Measurements from ENCODE around the gene MGAT3.
"Not testable (repeated sequence)": the region's sequence is repeated elsewhere in the genome, so short reads cannot be mapped to it uniquely, and the experiment has no call there.

Gene MGAT3, protein sequence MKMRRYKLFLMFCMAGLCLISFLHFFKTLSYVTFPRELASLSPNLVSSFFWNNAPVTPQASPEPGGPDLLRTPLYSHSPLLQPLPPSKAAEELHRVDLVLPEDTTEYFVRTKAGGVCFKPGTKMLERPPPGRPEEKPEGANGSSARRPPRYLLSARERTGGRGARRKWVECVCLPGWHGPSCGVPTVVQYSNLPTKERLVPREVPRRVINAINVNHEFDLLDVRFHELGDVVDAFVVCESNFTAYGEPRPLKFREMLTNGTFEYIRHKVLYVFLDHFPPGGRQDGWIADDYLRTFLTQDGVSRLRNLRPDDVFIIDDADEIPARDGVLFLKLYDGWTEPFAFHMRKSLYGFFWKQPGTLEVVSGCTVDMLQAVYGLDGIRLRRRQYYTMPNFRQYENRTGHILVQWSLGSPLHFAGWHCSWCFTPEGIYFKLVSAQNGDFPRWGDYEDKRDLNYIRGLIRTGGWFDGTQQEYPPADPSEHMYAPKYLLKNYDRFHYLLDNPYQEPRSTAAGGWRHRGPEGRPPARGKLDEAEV

DNA sequence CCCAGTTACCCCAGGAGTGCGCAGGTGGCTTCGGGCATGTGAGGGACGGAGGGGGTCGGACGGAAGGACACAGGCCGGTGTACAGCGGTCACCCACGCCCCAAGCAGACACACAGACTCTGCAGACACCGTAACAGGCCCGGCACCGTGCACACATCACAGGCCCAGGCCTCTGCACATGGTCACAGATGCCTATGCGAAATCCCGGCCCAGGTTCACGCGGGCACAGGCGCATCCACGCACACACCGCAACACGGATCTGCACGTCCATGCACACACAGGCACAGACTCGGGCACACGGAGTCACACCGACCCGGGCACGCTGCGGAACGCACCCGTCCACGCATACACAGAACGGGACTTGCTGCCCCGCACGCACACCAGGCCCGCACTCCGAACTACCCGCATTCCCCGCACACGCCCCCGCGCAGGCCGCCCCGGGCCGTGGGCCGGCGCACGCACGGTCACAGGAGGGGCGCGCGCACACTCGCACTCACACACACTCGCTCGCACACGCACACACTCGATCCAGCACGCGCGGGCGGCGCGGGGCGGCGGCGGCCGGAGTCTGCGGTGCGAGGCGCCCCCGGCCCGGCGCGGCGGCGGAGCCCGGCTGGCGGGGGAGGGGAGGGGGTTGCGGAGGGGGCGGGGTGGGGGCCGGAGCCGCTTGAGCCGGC is at the start of gene MGAT3:
TSS of gene MGAT3 (plus strand) at position 491 of the 676 bp plus-strand sequence. CDS start 30,336 bp downstream, outside the sequence.
- no peak for DNase-seq

DNA sequence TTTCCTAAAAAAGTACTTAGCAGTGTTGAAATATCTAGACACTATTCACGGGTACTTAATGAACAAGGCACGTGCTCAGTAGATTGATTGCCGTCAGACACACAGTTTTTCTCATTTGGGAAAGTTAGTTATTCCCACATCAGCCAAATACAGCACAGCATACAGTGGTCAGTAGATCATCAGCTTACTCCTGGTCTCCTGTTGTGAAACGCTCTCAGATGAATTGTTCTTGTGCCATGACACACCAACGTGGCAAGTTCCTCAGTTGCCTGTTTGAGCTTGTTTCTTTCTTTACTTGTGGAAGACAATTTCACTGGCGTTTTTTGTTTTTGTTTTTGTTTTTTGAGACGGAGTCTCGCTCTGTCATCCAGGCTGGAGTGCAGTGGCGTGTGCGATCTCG is 48.6 kb upstream of the MGAT3 start:
- DNase-seq, result no peak

DNA sequence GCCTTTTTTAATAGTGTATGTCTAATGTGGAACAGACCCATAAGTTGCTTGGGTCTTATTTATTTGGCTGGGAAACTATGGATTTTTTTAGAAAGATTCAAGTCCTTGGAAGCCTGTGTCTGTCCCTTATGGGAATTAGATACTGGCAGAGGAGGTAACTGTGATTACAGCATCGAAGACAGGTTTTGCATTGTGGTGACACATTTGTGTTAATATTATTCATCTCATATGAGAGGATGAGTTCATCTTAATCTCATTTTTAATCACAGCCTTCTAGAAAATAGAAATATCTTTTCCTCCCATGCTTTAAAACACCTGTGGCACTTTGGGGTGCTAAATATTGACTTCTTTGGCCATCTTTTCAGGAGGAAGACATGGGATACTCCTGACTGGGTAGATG is 48.0 kb upstream of the MGAT3 start:
- DNase-seq, result no peak

DNA sequence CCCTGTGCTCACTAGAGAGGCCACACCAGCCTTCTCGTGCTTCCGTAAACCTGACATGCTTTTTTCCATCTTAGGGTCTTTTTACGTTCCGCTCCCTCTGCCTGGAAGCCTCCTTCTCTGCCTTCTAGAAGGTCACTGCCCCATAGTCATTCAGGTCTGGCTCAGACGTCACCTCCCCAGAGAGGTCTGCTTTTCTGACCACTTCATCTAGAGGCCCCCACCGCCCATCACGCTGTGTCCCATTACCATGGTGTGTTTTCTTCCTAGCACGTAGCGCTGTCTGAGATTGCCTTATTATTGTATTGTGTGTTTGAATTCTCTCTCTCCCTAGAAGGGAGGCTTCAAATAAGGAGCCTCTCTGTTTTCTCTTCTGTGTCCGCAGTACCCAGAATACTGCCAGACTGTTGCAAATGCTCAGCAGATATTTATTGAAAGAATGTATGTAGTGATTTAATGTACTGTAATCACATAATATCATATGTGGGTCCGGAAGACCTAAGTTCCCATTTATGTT is 47.2 kb upstream of the MGAT3 start:
- DNase-seq, result no peak

DNA sequence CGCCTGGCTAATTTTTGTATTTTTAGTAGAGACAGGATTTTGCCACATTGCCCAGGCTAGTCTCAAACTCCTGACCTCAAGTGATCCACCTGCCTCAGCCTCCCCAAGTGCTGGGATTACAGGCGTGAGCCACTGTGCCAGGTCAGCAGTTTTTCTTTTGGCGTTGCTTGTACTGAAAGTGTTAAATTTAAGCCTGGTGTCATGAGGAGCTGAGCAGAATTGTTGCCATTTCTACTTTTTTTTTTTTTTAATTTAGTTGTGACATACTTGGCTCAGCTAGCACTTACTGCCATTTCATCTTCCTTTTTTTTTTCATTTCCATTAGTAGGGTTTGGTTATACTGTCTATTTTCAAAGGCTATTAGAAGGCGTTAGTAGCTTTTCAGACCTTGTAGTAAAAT is 46.5 kb upstream of the MGAT3 start:
- DNase-seq, result no peak

DNA sequence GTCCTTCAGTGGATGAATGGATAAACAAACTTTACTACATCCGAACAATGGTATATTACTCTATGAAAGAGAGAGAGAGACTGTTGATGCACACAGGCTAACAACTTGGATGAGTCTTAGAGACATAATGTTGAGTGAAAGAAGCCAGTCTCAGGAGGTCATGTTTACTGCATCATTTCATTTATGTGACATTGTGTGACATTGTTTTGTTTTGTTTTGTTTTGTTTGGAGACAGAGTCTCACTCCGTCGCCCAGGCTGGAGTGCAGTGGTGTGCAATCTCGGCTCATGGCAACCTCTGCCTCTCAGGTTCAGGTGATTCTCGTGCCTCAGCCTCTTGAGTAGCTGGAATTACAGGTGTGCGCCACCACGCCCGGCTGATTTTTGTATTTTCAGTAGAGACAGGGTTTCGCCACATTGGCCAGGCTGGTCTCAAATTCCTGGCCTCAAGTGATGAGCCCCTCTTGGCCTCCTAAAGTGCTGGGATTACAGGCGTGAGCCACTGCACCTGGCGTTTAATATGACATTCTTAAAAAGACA is 44.9 kb upstream of the MGAT3 start:
- DNase-seq, result not testable (repeated sequence)

DNA sequence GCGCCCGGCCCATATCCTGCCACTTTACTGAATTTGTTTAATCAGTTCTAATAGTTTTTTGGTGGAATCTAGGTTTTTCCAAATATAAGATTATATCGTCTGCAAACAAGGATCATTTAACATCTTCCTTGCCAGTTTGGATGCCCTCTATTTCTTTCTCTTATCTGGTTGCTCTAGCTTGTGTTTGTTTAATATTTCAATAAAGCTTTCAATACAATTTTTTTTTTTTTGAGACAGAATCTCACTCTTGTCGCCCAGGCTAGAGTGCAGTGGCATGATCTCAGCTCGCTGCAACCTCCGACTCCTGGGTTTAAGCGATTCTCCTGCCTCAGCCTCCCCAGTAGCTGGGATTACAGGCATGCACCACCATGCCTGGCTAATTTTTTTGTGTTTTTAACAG is 43.6 kb upstream of the MGAT3 start:
- DNase-seq, result not testable (repeated sequence)

DNA sequence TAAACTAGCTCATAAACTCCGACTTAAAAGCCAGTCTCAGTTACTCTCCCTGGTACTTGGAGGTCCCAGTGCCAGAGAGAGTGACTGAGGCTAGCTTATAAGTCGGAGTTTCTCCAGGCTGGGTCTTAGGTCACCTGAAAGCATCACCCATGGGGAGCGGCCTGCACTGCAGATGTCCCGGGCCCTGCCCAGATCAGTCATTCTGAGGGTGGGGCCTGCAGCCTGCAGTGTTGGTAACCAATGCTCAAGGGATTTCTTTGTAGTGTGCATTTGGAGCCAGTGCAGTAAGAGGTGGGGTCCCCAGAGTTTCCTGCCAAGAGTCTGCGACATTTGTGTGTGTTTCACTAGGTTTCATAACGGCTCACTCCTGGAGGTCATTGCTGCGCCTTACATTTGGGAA is 42.4 kb upstream of the MGAT3 start:
- DNase-seq, result no peak

DNA sequence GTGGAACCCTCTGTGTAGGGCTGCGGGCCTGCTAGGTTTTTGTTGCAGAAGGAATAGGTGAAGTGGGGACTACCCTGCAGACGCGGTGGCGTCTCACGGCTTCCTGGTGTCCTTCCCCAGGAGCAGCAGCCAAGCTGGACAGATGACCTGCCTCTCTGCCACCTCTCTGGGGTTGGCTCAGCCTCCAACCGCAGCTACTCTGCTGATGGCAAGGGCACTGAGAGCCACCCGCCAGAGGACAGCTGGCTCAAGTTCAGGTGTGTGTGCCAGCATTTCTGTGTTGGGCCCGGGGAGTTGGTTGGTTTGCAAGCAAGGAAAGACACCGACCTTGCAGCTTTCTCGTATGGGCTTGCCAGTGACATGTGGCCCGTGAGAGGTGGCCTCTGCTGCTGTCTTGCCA is 41.9 kb upstream of the MGAT3 start:
- DNase-seq, result no peak

DNA sequence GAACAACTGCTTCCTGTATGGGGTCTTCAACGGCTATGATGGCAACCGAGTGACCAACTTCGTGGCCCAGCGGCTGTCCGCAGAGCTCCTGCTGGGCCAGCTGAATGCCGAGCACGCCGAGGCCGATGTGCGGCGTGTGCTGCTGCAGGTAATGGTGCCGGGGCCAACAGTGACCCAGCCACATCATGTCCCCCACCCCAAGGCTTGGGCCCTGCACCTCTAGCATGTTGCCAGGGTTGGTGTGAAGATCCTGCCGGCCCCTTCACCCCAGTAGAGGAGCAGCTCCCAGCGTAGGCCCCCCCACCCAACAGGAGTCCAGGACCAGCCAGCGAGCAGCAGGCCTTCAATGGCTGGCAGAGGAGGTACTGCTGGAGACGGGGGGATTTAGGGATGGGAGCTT is 41.3 kb upstream of the MGAT3 start:
- DNase-seq, result no peak

DNA sequence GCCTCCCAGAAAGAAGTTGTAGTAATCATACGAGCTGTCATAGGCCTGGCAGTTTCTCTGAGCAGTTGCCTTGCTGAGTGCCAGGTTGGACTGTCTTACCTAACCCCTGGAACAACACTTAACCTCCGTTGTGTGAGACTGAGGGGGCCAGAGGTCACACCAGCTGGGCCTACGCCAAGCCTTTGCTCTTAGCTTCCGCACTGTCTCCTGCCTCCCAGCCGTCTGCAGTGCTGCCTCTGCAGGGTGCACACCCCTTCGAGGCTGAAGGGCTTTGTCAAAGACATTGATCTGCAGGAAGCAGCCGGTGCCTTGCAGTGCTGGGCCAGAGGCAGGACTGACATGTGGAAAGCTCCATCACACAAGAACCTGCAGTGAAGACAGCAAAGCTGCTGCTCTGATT is 40.5 kb upstream of the MGAT3 start:
- no peak for DNase-seq

DNA sequence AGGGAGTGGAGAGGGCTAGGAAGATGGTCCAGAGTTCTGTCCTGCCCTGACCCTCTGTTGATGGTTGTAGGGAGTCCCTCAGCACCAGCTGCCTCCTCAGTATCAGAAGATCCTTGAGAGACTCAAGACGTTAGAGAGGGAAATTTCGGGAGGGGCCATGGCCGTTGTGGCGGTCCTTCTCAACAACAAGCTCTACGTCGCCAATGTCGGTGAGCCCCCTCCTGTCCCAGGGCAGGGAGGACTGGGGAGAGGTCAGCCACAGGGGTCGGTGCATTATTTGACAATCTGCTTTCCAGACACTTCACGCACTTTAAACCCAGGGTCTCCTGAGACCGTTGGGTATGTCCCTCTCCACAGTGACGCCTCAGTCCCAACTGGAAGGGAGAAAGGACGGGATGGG is 39.2 kb upstream of the MGAT3 start:
- DNase-seq, result no peak

DNA sequence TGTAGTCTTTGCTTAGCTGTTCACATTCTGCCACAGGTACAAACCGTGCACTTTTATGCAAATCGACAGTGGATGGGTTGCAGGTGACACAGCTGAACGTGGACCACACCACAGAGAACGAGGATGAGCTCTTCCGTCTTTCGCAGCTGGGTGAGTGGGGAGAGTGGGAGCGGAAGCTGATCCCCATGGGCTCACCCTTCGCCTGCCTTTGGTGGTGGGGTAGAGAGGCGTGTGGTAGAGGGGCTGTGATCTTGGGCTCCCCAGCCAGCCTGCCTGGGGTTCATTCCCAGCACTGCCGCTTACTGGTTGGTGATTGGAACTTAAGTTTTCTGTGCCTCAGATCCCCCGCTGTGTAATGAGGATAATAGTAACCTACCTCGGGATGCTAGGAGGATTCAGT is 38.1 kb upstream of the MGAT3 start:
- DNase-seq, result no peak

DNA sequence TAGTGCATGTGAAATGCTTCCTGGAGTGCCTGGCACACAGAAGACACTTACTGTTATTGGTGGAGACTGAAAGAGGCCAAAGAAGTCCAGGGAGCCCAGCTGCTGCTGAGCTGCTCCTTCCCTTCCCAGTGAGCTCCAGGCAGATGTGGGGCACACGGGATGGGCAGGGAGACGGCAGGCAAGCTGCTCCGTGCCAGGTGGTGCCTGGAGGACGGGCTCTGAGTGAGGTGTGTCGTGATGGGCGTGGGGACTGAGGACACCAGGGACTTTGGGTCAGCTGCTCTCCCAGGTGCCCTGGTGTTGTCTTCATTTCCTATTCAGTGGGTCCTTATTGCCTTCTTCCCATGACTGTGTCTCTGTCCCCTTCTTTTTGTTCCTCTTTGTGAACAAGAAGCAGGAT is 37.7 kb upstream of the MGAT3 start:
- no peak for DNase-seq

DNA sequence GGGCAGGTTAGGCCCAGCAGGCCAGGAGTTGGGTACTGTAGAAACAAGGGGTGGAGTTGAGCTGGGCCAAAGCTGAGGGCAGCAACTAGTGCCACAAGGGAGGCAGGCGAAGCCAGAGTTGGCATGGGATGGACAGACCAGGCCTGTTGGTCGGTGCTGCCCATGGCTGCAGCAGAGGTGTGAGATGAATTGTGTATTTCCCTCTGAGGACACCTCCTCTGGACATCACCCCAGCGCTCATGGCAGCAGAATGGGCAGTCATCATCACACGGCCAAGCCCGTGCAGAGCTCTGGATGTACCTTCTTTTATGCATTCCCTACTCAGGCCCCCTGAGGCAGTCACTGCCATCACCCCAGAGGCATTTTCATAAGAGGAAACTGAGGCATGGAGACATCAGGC is 36.9 kb upstream of the MGAT3 start:
- no peak for DNase-seq

DNA sequence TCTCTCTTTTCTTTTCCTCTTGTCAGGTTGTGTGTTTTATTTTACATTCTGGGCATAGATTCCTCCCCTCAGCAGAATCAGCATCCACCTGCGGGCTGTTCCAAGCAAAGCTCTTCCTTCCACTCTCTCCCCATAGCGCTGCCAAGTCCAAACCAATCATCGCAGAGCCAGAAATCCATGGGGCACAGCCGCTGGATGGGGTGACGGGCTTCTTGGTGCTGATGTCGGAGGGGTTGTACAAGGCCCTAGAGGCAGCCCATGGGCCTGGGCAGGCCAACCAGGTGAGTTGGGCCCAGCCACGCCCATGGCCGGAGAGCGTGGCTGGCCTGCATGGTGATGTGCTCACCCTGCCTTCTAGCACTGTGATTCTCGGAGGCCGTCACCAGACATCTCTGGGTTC is 35.1 kb upstream of the MGAT3 start:
- no peak for DNase-seq

DNA sequence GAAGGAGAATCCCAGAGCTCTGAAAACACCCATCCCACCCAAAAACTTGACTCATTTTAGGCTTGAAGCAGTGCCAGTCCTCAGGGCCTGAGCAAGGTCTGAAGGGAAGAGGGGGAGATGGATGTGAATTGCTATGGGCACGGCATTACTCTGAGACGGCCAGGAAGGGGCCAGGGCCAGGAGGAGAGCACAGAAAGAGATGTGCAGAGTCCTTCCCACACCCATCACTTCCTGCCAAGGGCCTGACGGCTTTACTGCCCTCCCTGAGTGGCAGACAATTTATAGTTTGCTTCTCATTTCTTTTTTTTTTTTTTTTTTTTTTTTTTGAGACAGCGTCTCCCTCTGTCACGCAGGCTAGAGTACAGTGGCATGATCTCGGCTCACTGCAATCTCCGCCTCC is 34.7 kb upstream of the MGAT3 start:
- no peak for DNase-seq

DNA sequence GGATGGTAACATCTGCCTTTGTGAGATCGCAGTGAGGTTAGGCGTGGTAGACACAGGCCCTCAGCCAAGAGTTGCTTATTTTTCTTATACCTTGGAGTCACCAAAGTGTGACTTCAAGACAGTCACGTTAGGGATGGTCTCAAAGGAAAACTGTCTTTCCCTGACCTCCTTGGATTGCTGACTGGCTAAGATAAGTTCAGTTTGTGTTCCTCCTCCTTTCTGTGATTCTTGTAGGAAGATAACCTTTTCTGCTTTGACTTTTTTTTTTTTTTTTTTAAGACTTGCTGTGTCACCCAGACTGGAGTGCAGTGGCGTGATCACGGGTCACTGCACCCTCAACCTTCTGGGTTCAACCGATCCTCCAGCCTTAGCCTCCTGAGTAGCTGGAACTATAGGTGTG is 34.1 kb upstream of the MGAT3 start:
- DNase-seq, result no peak

DNA sequence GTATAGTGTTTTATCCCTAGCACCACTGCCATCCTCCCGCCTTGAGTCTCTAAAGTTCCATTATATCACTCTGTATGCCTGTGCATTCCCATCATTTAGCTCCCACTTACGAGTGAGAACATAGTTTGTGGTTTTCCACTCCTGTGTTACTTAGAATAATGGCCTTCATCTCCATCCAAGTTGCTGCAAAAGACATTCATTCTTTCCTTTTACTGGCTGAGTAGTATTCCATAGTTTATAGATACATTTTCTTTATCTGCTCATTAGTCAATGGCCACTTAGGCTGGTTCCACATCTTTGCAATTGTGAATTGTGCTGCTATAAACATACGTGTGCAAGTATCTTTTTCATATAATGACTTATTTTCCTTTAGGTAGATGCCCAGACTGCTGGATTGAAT is 32.8 kb upstream of the MGAT3 start:
- DNase-seq, result no peak

DNA sequence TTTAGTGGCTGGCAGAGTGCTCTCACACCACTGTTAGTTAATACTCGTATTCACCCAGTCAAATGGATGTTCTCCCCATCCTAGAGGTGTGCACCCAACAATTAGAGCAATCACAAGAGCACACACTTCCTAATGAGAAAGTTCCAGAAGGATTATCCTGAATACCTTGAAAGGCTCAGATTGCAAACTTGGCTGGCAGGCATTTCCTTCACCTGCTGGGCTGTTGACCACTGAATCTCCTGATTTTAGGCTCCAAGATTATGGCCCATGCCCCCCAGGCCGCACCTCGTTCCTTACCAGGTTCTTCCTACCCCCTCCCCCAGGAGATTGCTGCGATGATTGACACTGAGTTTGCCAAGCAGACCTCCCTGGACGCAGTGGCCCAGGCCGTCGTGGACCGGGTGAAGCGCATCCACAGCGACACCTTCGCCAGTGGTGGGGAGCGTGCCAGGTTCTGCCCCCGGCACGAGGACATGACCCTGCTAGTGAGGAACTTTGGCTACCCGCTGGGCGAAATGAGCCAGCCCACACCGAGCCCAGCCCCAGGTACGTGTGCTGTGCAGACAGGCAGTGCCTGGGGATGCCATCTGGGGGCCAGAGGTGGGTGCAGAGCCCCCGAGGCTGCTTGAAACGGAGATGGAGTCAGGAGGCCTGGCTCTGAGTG is 30.3 kb upstream of the MGAT3 start:
- DNase-seq, result no peak

DNA sequence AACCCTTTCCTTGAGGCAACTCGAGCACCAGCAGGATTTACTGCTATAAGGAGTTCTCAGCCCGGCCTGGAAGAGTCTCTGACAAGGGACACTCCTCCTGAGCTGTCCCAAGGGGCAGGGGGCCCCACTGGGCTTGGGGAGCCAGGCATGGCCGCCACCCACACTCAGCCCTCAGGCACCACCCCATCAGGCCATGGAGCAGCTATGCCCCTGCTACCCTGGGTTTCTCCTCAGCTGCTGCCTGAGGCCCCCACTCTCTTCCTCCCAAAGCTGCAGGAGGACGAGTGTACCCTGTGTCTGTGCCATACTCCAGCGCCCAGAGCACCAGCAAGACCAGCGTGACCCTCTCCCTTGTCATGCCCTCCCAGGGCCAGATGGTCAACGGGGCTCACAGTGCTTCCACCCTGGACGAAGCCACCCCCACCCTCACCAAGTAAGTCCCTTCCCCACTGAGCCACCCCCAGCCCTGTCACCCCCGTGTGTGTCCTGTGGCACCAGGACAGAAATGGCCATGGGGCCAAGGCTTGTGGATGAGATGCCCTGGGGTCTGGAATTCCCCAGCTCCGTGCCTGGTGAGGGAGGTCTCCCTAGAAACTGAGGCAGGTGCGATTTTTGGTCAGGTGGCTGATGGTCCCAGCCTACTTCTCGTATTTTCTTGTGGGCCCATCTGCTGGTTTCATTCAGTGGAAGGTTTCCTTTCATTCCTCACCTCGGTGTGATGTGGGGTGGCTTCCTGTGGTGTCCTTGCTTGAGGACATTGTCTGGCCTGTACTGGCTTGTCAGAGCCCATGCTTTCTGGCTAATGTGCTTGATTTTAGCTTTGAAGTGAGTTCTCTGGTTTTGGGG is 28.8 kb upstream of the MGAT3 start:
- DNase-seq, result no peak

DNA sequence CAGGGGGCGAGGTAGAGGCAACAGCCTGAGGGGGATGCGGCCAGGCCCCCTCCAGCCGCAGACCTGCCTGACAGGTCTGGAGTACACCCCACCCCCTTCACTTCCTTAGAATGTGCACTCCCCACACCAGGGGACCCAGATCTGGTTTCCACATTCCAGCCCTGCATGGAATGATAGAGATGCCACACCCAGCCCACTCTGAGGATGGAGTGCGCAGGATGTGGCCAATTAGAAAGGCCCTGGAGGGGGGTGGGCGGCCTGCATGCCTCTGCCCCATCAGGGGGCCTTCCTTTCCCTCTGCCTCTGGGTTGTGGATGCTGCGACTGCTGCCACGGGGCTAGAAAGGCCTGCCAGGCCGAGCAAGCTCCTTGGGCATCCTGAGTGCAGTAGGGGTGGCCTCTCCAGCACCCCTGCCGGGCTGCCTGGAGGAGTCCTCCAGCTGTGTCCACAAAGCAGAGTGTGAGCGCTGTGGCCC is 28.2 kb upstream of the MGAT3 start:
- no peak for DNase-seq
